Body of pancreas (tissue), 4 donors: Measurements from ENCODE around the gene MET.

Experiments
- CTCF ChIP-seq, 7 experiments: fragments of 450-650 bp in 4 of 7; fragments of 200-600 bp in 3 of 7; sonication (generic) in 3 of 7; IDR thresholded peaks; one replicate each; pipeline ENCODE4 v1.5.1; 2016 to 2019; ENCODE audit warnings: antibody characterized with exemption in 7 of 7
- POLR2A ChIP-seq, 3 donors: fragments of 450-650 bp; IDR thresholded peaks; one replicate each; pipeline ENCODE4 v1.6.1; 2016; ENCODE audit warnings: antibody characterized with exemption in 3 of 3, mild to moderate bottlenecking in 2 of 3

GRCh38 chr7:116705419-116705818 is 33.4 kb downstream of the MET start:
- no peak for TF ChIP-seq CTCF (IDR thresholded peaks at IDR 0.05)
- TF ChIP-seq POLR2A (IDR thresholded peaks at IDR 0.05): no peak
